HepG2 (cell line): ENCODE results near the gene TTBK2.

ENCODE experiments used
- AFF4 ChIP-seq: sonication (generic); formaldehyde crosslinking; IDR thresholded peaks from 2 replicates; pipeline ENCODE4 v1.4.0; 2020; ENCODE audit warnings: missing genetic modification reagents
- E2F2 ChIP-seq: sonication (generic); formaldehyde crosslinking; IDR thresholded peaks from 2 replicates; pipeline ENCODE4 v1.4.0; 2020; ENCODE audit warnings: missing genetic modification reagents, borderline replicate concordance
- HNF4A ChIP-seq: sonication (generic); formaldehyde crosslinking; IDR thresholded peaks from 2 replicates; pipeline ENCODE4 v1.4.0; 2020; ENCODE audit warnings: missing genetic modification reagents
- HNRNPK ChIP-seq: fragments of 200-400 bp; formaldehyde crosslinking; IDR thresholded peaks from 2 replicates; pipeline ENCODE4 v1.6.1; 2018; ENCODE audit warnings: low read length, low read depth, moderate library complexity, mild to moderate bottlenecking; ENCODE audit not compliant: poor library complexity, severe bottlenecking
- MAX ChIP-seq: IDR thresholded peaks from 2 replicates; pipeline ENCODE4 v1.6.1; 2012; ENCODE audit warnings: inconsistent platforms
- PCBP2 ChIP-seq: fragments of 200-400 bp; formaldehyde crosslinking; optimal IDR thresholded peaks from 2 replicates; pipeline ENCODE3; 2018; ENCODE audit warnings: low read length, low read depth; ENCODE audit not compliant: poor library complexity, severe bottlenecking
- POLR2A ChIP-seq, 2 experiments: IDR thresholded peaks; 2 replicates each; pipeline ENCODE4 v1.6.1; 2011; ENCODE audit warnings: low read depth in 2 of 2, low read length in 2 of 2, mild to moderate bottlenecking in 1 of 2, moderate library complexity in 1 of 2; ENCODE audit not compliant: insufficient read depth in 1 of 2
- RBM22 ChIP-seq: fragments of 200-400 bp; formaldehyde crosslinking; optimal IDR thresholded peaks from 2 replicates; pipeline ENCODE3; 2017; ENCODE audit warnings: mild to moderate bottlenecking, low read length, moderate library complexity
- RNF219 ChIP-seq: sonication (generic); formaldehyde crosslinking; IDR thresholded peaks from 2 replicates; pipeline ENCODE4 v1.5.0; 2020; ENCODE audit warnings: mild to moderate bottlenecking, missing genetic modification reagents
- ZFP36 ChIP-seq: fragments of 150-350 bp; IDR thresholded peaks from 2 replicates; pipeline ENCODE4 v1.6.1; 2018; ENCODE audit warnings: borderline replicate concordance, low read length, low read depth; ENCODE audit not compliant: partially characterized antibody
- ZNF143 ChIP-seq: sonication (generic); formaldehyde crosslinking; IDR thresholded peaks from 2 replicates; pipeline ENCODE4 v1.4.0; 2020; ENCODE audit warnings: missing genetic modification reagents
- ZNF296 ChIP-seq: sonication (generic); formaldehyde crosslinking; conservative IDR thresholded peaks from 2 replicates; pipeline ENCODE4 v1.5.0; 2020; ENCODE audit warnings: mild to moderate bottlenecking, missing genetic modification reagents
- TF ChIP-seq, protein P1 (sequence below): sonication (generic); formaldehyde crosslinking; IDR thresholded peaks from 2 replicates; pipeline ENCODE4 v1.9.0; 2021; ENCODE audit warnings: missing genetic modification reagents, borderline replicate concordance
- TF ChIP-seq, protein P2 (sequence below): sonication (generic); formaldehyde crosslinking; IDR thresholded peaks from 2 replicates; pipeline ENCODE4 v1.8.0; 2022; ENCODE audit warnings: mild to moderate bottlenecking, missing genetic modification reagents, moderate library complexity

- TF ChIP-seq ZNF296 (no peak), AFF4 (CRISPR knock-in tag) (no peak), MAX (no peak), ZFP36 (no peak), HNRNPK (no peak), ZNF143 (CRISPR knock-in tag) (no peak), PCBP2 (no peak), RNF219 (CRISPR knock-in tag) (no peak), RBM22 (no peak), E2F2 (no peak), HNF4A (no peak), POLR2A (IDR thresholded peaks at IDR 0.05; ENCODE audit: insufficient read depth in 1 of 2, low read depth in 2 of 2, low read length in 2 of 2) (no peak)
- TF ChIP-seq, protein P1, sequence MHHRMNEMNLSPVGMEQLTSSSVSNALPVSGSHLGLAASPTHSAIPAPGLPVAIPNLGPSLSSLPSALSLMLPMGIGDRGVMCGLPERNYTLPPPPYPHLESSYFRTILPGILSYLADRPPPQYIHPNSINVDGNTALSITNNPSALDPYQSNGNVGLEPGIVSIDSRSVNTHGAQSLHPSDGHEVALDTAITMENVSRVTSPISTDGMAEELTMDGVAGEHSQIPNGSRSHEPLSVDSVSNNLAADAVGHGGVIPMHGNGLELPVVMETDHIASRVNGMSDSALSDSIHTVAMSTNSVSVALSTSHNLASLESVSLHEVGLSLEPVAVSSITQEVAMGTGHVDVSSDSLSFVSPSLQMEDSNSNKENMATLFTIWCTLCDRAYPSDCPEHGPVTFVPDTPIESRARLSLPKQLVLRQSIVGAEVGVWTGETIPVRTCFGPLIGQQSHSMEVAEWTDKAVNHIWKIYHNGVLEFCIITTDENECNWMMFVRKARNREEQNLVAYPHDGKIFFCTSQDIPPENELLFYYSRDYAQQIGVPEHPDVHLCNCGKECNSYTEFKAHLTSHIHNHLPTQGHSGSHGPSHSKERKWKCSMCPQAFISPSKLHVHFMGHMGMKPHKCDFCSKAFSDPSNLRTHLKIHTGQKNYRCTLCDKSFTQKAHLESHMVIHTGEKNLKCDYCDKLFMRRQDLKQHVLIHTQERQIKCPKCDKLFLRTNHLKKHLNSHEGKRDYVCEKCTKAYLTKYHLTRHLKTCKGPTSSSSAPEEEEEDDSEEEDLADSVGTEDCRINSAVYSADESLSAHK (CRISPR knock-in tag) = no peak
- TF ChIP-seq, protein P2, sequence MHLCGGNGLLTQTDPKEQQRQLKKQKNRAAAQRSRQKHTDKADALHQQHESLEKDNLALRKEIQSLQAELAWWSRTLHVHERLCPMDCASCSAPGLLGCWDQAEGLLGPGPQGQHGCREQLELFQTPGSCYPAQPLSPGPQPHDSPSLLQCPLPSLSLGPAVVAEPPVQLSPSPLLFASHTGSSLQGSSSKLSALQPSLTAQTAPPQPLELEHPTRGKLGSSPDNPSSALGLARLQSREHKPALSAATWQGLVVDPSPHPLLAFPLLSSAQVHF (CRISPR knock-in tag) = no peak
These were observed 123.4 kb downstream of the TTBK2 start for GRCh38 chr15:42796955-42797782.
